H7 (cell line): Measurements from ENCODE around the gene LUC7L. TPM values are rescaled to one million over a fixed set of nuclear protein-coding genes. Genes with fewer than 3 reads are reported as not detected.
"Not testable (repeated sequence)": the region's sequence is repeated elsewhere in the genome, so short reads cannot be mapped to it uniquely, and the experiment has no call there.

Experiments
- DNase-seq: peaks from one replicate; pipeline ENCODE4 v3.0.0; 2012
- H3K27me3 ChIP-seq: 2 replicates; pipeline ENCODE4 v1.6.0; 2011; ENCODE audit warnings: mild to moderate bottlenecking, low read length; ENCODE audit not compliant: control insufficient read depth, insufficient read depth
- H3K36me3 ChIP-seq: replicated peaks from 2 replicates; pipeline ENCODE4 v1.5.1; 2011; ENCODE audit warnings: low read length; ENCODE audit not compliant: control insufficient read depth, insufficient read depth
- H3K4me3 ChIP-seq: 2 replicates; pipeline ENCODE4 v1.5.1; 2011; ENCODE audit warnings: low read depth, mild to moderate bottlenecking, control low read depth, low read length, moderate library complexity; ENCODE audit not compliant: insufficient read depth
- total RNA-seq: library from RNA; depleted of rRNA; stranded (reverse); fragments of >200 nt; shearing (Covaris generic); gene quantifications from 2 replicates; pipeline ENCODE4 v1.2.3, GENCODE V29; 2014

The LUC7L gene
- total RNA-seq, 1 experiment from 2014 or later, result 56.6 TPM

DNA sequence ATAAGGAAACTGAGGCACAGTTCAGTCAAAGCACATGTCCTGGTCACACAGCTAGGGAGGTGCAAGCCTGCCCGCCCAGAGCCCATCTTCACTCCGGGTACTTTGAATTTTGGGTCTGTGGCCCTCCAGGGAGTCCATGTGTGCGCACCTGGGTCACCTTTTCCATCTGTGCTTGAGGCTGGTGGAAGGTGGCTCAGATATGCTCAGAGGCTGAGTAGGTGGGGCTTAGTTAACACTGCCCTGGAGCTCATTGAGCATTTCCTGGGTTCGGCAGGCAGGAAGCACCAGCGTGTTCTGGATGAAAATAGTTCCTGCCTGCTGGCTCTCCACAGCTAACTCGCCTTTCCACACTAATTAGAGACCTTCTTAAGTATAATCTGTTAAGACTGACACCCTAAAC is 24.6 kb upstream of the LUC7L start:
- H3K27me3 ChIP-seq, result no peaks in the 10 kb centered on the region
- no peak overlapping the region for H3K4me3 ChIP-seq
- DNase-seq, result no peak
- H3K36me3 ChIP-seq, result peaks cover 4% of the 10 kb centered on the region

DNA sequence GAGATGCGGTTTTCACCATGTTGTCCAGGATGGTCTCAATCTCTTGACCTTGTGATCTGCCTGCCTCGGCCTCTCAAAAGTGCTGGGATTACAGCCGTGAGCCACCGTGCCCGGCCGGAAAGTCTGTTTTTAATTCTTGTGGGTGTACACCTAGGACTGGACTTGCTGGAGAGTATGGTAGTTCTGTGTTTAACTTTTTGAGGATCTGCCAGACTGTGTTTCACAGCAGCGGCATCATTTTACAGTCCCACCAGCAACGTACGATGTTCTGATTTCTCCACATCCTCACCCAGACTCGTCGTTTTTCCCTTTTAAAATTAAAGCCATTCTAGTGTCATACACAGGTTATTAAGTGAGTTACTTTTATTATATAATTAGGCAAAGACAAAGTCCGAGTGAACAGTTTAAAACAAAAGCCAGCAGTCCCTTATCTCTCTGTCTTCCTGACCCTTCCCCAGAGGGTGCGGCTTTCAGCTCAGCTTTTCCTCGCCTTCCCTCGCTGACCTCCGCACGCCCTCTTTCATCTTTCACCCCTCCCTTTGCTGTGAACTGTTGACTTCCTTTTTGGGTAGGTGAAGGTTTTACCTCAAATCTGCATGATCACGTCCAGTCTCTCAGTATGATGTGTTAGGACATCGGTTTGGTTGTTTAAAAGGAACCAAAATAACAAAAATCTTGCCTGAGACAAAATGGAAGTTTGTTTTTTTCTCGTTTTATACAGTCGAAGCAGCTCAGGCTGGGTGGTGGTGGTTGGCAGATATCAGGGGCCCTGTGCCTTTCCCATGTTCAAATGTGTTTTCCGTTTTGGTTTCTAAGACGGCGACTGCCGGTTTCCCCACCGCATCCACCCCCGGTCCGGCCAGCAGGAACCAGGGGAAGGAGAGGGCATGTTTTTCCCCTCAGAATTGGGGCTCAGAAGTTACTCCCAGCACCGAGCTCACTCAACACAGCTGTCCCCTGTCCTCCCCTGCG is 23.4 kb upstream of the LUC7L start:
- Histone ChIP-seq H3K27me3 (no peaks in the 10 kb centered on the region), H3K4me3 (no peak overlapping the region)
- DNase-seq, result no peak

DNA sequence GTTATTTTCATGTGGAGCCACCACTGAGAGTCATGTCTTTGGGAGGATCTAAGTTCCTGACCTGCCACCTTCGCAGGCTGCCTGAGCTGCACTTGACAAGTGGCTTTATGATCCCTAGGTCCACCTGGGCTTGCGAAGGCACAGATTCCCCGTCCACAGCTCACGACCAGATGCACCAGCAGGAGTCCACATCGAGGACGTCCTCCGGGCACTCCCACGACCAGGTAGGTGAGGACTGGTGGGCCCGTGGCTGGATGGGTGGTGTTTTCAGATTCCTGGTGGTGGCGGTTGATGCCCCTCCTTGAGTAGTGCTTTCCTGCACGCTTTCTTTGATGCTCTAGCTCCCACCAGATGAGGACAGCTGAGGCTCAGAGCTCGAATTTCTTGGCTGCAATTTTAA is 20.2 kb upstream of the LUC7L start:
- Histone ChIP-seq H3K4me3 (no peak overlapping the region), H3K36me3 (0 out of 2 replicates have a peak, but pooled peaks cover 3% of the 10 kb centered on the region), H3K27me3 (no peaks in the 10 kb centered on the region)
- DNase-seq, result peak; percentile 46

More for the DNA sequence above, 23.4 kb upstream of the LUC7L start:
- H3K36me3 ChIP-seq, result peaks cover 4% of the 10 kb centered on the region

DNA sequence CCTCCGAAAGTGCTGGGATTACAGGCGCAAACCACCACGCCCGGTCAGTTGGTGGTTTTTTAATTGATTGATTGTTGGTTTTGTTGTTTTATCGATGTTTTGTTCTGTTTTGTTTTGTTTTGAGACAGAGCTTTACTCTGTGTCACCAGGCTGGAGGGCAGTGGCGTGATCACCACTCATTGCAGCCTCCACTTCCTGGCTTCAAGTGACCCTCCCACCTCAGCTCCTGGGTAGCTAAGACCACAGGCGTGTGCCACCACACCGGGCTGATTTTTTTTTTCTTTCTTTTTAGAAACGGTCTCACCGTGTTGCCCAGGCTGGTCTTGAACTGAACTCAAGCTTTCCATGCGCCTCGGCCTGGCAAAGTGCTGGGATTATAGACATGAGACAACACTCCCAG is 17.8 kb upstream of the LUC7L start:
- no peak overlapping the region for H3K4me3 ChIP-seq
- DNase-seq, result no peak
- H3K27me3 ChIP-seq, result no peaks in the 10 kb centered on the region
- H3K36me3 ChIP-seq, result 0 out of 2 replicates have a peak, but pooled peaks cover 1% of the 10 kb centered on the region

DNA sequence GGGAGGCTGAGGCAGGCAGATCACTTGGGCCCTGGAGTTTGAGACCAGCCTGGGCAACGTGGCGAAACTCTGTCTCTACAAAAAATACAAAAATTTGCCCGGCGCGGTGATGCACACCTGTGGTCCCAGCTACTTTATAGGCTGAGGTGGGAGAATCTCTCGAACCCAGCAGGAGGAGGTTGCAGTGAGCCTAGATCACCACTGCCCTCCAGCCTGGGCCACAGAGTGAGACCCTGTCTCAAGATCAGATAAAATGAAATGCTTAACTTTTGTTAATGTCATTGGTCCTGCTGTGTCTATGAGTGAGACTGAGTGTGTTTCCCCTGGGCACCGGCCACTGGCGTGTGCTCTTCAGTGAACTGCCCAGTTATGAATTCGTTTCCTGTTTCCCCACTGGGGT is 15.9 kb upstream of the LUC7L start:
- no peak for DNase-seq
- Histone ChIP-seq H3K4me3 (no peak overlapping the region), H3K27me3 (no peaks in the 10 kb centered on the region), H3K36me3 (0 out of 2 replicates have a peak, but pooled peaks cover 1% of the 10 kb centered on the region)

DNA sequence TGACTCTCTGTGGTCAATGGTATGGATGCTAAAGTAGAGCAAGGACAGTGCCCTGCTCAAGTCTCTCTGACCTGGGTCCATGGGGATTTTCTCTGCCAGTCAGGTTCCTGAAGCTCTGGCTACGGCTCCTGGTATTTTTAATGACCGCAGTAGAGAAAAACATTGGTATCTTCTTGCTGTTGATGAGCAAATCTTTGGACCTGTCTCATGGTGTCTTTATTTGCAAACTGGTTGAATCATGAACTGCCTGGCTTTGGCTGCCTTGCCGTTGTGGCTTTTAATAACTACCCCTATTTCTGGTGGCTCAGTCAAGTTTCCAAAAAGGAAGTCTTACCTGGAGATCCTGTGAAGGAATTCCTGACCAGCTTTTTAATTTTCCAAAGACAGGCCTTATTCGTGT is 14.1 kb upstream of the LUC7L start:
- Histone ChIP-seq H3K36me3 (no peaks in the 10 kb centered on the region), H3K4me3 (no peak overlapping the region), H3K27me3 (no peaks in the 10 kb centered on the region)
- no peak for DNase-seq

DNA sequence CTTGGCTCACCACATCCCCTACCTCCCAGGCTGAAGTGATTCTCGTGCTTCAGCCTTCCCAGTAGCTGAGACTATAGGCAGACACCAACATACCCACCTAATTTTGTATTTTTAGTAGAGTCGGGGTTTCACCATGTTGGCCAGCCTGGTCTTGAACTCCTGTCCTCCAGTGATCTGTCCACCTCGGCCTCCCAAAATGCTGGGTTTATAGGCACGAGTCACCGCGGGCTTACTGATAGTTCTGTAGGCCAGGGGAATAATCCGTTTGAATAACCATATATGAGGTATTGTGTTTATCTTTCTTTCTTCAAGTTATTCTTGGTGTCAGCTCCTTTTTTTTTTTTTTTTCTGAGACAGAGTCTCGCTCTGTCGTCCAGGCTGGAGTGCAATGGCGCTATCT is 13.0 kb upstream of the LUC7L start:
- no peaks in the 10 kb centered on the region for H3K36me3 ChIP-seq
- no peak overlapping the region for H3K4me3 ChIP-seq
- H3K27me3 ChIP-seq, result no peaks in the 10 kb centered on the region
- no peak for DNase-seq

DNA sequence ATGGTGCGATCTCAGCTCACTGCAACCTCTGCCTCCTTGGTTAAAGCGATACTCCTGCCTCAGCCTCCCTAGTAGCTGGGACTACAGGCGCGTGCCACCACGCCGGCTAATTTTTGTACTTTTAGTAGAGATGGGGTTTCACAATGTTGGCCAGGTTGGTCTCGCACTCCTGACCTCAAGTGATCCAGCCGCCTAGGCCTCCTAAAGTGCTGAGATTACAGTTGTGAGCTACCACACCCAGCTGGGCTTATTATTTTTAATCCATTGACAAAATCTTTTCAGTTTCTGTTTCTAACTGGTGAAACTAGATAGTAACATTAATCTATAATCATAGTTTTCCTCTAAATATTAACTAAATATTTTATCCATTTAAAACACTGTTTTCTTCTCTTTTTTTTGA is 11.3 kb upstream of the LUC7L start:
- H3K27me3 ChIP-seq, result no peaks in the 10 kb centered on the region
- no peak overlapping the region for H3K4me3 ChIP-seq
- no peak for DNase-seq
- no peaks in the 10 kb centered on the region for H3K36me3 ChIP-seq

DNA sequence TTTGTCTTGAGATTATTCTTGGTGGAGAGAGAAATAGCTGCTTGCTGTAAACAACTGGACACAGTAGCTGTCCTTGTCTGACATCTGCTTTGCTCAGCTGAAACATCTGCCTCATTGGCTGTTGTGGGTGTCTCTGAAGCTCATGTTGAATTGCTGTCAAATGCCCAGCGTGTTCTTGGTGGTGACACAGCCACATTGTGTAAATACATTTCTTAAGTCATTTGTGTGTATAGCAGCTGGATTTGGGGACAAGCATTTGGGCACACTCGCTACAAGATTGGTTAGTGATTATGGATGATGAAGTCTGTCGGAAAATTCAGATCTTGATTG is 10.7 kb upstream of the LUC7L start:
- Histone ChIP-seq H3K4me3 (no peak overlapping the region), H3K36me3 (no peaks in the 10 kb centered on the region), H3K27me3 (no peaks in the 10 kb centered on the region)
- DNase-seq, result no peak

DNA sequence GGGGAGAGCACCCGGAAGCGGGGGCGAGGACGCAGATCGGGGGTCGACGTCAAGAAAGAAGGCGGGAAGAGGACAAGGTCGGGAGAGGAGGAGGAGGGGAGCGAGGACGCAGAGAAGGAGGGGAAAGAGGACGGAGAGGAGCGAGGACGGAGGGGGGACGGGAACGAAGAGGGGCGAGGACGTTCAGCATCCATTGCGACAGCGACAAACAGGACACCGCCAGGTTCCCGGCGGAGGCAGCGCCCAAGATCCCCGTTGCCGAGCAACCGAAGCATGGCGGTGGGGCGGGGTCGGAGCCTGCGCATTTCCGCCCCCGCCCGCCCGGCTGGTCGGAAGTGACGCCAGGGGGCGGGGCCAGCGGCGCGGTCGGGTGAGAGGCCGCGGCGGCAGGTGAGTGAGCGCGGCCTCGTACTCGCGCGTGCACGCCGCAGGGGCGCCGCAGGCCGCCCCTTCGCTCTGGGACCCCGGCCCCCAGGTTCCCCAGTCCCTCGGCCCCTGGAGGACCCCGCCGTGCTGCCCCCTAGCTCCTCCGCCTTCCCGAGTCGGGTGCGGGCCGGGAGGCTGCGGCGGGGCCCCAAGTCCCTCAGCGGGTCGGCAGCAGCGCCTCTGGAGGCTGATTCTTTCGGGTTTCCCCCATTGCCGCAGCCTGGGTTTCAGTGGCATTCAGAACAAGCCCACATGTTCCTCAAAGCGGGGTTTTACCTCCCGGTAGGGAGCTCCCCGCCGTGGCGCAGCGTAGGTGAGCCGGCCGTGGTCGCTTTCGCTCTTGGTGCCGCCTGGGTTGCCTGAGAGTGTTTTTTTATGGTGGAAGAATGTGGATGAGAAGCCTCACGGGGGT is 5.4 kb upstream of the LUC7L start, which contains the start of gene FAM234A:
FAM234A (plus strand) TSS at position 354 of the 838 bp plus-strand sequence. CDS start 19,593 bp downstream, outside the sequence.
- Histone ChIP-seq H3K4me3 (peak within 1 kb of the TSS; percentile 89), H3K27me3 (no peaks in the 10 kb centered on the region), H3K36me3 (no peaks in the 10 kb centered on the region)
- peak; percentile 99 for DNase-seq

DNA sequence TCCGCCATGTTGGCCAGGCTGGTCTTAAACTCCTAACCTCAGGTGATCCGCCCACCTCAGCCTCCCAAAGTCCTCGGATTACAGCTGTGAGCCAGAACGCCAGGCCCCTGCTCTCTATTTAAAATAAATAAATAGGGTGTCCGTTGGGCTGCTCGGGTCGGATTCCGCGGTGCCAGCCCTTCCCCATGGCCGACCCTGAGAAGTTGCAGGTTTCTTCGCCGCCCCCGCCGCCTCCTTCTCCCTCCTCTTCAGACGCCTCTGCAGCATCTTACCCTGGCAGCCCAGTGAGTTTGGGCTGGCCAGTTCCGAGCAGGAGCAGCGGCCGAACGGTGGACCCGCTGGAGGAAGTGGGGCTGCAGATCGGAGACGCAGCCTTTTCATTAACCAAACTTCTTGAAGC is 1.7 kb upstream of the LUC7L start:
- Histone ChIP-seq H3K4me3 (no peak overlapping the region), H3K36me3 (peaks cover 16% of the 10 kb centered on the region), H3K27me3 (no peaks in the 10 kb centered on the region)
- no peak for DNase-seq

DNA sequence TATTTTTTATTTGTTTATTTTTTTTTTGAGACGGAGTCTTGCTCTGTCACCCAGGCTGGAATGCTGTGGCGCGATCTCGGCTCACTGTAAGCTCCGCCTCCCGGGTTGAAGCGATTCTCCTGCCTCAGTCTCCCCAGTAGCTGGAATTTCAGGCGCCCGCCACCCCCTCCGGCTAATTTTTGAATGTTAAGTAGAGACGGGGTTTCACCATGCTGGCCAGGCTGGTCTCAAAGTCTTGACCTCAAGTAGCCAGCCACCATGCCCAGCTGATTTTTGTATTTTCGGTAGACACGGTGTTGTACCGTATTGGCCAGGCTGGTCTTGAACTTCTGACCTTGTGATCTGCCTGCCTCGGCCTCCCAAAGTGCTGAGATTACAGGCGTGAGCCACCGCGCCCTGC is 1.1 kb upstream of the LUC7L start:
- not testable (repeated sequence) for H3K4me3 ChIP-seq, DNase-seq, H3K27me3 ChIP-seq
- peaks cover 18% of the 10 kb centered on the region for H3K36me3 ChIP-seq

DNA sequence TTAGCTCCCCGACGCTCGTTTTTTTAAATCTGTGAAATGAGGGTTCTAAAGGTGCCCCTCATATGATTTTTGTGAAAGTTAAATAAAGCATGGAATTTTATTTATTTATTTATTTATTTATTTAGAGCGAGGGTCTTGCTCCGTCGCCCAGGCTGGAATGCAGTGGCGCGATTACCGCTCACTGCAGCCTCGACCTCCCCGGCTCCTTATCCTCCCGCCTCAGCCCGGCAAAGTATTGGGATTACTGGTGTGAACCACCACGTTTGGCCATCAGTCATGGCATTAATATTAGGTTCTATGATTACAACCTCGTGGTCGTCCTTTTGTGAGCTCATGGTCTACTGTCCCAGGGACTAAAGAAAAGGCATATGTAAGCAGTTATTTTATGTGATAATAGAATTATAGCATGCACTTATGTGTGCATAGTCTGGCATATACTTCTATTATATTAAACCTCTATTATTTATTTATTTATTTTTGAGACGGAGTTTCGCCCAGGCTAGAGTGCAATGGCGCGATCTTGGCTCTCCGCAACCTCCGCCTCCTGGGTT is 557 bp upstream of the LUC7L start:
- Histone ChIP-seq H3K4me3 (peak overlapping the region; percentile 97; the same call in 1 of the 2 replicates), H3K27me3 (no peaks in the 10 kb centered on the region), H3K36me3 (peaks cover 21% of the 10 kb centered on the region)
- DNase-seq, result no peak

DNA sequence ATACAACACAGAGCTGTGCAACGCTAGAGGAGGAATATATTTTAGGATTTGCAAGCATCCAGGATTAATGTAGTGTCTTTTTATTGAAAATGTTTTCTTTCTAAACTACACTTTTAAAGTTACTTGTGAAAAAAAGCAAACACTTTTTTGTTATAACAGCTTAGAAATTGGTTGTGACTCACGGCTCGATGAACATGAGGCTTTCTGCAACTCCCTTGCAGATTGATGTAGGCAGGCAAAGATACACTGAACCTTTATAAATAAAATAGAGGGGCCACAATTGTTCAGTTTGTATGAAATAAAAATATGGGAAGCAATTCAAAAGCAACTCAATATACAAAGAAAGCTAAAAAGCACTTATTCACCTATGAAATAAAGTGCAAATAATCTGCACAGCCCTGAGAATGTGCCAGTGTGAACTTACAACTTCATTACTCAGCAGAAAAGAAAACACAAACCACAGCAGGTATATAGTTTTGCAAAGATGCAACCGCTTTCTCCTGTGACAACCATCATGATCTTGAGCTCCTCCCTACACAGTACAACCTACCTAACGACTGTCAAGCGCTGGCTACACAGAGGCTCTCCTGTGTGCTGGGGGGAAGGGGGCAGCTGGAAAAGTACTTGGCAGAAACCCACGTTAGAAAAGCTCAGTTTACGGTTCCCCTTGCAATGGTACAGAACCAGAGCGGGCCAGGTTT is 948 bp downstream of the LUC7L start:
- DNase-seq, result no peak
- H3K36me3 ChIP-seq, result peaks cover 22% of the 10 kb centered on the region
- no peaks in the 10 kb centered on the region for H3K27me3 ChIP-seq
- peak overlapping the region; percentile 97 for H3K4me3 ChIP-seq
